Jurkat, Clone E6-1 (cell line): Measurements from ENCODE around the gene MMP24OS.

Experiments used
- DNase-seq: peaks from one replicate; pipeline ENCODE4 v3.0.0-alpha.2; 2011; ENCODE audit warnings: low read depth, low spot score
- H3K4me3 ChIP-seq: 2 replicates; pipeline ENCODE4 v1.5.1; 2011; ENCODE audit warnings: mild to moderate bottlenecking, low read length, control low read depth, moderate library complexity

The MMP24OS gene

DNA sequence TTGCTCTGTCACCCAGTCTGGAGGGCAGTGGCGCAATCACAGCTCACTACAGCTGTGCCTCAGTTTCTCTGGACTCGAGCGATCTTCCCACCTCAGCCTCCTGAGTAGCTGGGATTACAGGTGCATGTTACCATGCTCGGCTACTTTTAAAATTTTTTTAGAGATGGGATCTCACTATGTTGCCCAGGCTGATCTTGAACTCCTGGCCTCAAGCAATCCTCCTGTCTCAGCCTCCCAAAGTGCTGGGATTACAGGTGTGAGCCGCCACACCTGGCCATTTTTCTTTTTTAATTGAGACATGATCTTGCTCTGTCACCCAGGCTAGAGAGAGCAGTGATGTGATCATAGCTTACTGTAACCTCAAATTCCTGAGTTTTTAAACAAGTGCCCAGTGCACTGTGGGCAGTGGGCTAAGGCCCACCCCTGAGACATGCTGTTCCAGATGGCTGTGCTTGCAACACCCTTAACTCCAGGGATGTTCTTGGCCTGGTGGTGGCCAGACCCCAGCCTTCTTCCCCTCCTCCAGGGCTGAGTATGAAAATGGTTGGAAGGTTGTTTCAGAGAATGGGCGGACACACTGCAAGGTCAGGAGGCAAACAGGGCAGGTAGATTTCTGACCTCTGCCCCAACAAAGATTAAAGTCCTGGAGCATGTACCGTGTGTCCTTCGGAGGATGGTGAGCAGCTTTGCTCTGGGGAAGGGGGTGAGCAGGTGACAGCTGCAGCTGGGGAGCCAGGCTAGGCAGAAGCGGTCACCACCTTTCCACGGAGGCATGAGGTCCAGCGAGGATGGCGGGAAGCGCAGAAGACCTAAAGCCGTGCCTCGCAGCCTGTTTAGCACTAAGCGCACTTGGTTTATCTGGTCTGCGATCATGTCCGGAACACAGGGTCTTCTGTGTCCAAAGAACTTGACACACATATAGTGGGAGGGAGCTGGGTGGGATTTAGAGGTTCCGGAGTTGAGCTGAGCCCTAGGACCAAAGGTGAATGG lies 15.7 kb upstream of the MMP24OS start:
- no peak overlapping the region for H3K4me3 ChIP-seq
- DNase-seq: no peak

- DNase-seq: no peak
- no peak overlapping the region for H3K4me3 ChIP-seq
These were observed 14.8 kb upstream of the MMP24OS start for GRCh38 chr20:35292504-35293285.

DNA sequence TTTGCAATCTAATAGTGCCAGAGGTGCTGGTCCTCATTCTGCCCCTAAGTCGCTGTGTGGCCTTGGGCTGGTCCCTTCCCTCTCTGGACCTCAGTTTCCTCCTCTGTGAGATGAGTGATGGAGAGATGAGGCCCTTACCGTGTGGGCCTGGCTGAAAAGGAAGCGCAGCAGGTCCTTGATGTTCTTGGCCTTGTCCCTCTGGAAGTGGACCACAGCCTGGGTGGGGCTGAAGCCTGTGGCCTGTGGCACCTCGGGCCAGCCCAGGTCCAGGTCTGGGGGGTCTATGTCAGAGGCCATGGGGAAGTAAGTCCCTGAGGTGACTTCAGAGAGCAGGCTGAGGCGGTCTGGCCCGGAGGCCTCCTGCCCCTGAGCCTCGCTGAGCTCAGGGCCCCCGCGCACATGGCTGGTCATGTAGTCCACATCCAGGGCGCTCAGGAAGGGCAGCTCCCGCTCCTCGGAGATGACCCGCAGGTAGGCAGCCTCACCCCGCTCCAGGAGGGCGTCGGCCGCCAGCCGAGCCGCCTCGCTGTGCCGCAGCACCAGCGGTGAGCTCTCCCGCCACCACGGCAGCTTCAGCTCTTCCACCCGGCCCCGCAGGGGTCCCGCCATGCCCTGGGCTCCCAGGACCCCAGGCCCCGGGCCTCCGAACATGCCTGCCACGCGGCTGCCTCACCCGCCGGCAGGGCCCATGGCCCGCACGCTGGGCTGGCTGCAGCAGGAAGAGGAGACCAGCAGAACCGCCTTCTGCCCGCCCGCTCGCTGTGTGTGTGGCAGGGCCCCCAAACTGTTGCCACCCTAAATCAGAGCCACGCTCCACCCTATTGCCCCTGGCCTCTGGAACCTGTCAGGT lies 14.0 kb upstream of the MMP24OS start, which contains the start of gene FAM83C:
Gene FAM83C (minus strand): TSS at position 772 of the 850 bp plus-strand sequence. CDS start 121 bp downstream, at position 651.
- no peak within 1 kb of the TSS for H3K4me3 ChIP-seq

DNA sequence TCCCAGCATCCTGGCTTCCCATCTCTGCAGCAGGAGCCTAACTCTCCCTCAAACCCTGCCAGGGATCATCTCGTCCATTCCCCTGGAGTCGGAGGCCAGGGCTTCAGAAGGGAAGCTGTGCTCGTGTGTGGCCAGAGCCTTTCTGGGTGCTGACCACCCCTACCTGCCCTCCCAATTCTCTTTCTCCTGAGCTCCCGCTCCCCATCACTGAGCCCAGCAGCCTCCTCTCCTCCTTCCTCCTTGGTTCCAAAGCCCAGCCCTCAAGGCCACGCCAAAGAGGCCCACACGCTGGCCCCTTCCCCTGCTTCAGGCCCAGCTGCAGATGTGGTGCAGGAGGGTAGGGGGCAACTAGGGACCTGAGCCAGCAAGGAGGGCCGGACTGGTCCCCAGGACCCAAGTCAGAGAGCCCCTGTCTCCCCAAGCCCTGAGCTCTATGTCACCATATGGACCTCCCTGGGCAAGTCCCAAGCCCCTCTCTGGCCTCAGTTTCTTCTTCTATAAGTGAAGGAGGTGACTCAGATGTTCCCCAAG lies 13.0 kb upstream of the MMP24OS start:
- H3K4me3 ChIP-seq: no peak overlapping the region
- no peak for DNase-seq

More for the DNA sequence above, 14.0 kb upstream of the MMP24OS start, which contains the start of gene FAM83C:
- no peak for DNase-seq

DNA sequence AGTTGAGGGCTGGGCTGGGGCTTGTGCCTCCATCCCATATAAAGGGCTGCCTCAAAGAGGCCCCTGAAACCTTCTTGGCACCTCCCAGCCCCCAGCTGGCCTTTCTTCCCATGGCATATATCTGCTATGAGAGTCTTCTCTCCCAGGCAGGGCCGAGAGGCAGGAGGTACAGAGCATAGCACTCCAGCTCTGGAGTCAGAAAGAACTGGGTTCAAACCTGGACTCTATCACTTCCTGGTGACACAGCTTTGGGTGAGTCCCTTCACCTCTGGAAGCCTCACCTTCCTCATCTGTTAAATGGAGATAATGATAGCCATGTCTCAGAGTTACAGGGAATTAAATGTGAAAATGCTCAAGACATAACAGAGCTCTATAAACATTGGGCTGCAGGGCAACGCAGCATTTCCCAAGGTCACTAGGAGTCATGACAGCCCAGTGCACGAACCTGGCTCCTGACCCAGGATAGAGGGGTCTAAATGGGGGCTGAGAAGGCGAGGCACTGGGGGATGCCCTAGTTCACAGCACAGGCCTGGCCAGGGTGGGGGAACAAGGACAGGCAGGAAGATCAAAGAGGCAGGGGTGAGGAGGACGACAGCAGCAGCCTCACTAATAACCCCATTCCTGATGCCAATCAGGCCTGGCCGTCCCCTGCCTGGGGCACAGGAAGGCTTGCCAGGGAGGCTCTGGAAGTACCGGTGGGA lies 12.4 kb upstream of the MMP24OS start:
- no peak for DNase-seq
- H3K4me3 ChIP-seq: no peak overlapping the region

GRCh38 chr20:35288325-35289060 lies 10.6 kb upstream of the MMP24OS start:
- DNase-seq: no peak
- no peak overlapping the region for H3K4me3 ChIP-seq

DNA sequence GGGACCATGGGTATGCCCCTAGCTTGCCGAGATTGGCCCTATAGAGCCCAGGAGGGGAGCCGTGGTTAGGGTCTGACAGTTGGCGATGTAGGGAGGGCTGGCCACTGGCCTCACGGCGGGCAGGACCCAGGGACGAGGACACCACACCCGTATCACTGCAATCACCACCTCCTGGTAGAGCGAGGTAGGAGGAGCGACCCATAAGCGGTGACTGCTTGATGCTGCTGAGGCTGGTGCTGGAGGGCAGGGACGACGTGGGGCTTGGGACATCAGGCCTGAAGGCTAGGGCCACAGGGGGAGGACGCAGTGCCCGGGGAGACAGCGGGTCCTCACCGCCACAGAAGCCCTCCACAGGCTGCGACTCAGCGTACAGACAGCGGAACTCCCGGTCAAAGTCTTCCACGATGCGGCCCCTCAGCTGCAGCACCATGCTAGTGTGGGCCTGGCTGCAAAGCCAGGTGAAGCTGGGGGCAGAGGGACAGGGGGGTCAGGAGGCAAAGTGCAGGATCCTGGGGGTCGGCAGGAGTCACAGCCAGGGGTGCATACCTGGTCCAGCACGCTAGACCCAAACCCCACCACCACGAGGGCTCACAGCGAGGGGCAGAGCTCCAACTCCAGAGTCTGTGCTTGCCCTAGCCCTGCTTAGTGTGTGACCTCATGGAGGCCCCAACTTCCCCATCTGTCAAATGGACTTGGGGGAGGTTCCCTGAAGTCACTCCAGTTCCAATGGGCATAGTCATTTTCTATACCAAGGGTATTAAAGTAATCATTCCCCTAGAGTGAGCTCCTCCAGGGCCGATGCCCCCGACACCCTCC lies 9.8 kb upstream of the MMP24OS start:
- no peak for DNase-seq
- no peak overlapping the region for H3K4me3 ChIP-seq

- no peak for DNase-seq
- no peak overlapping the region for H3K4me3 ChIP-seq
These were observed 9.1 kb upstream of the MMP24OS start for GRCh38 chr20:35286899-35287508.

- no peak overlapping the region for H3K4me3 ChIP-seq
- no peak for DNase-seq
These were observed 8.4 kb upstream of the MMP24OS start for GRCh38 chr20:35286077-35286898.

- no peak for DNase-seq
- no peak overlapping the region for H3K4me3 ChIP-seq
These were observed 7.8 kb upstream of the MMP24OS start for GRCh38 chr20:35285806-35286076.

DNA sequence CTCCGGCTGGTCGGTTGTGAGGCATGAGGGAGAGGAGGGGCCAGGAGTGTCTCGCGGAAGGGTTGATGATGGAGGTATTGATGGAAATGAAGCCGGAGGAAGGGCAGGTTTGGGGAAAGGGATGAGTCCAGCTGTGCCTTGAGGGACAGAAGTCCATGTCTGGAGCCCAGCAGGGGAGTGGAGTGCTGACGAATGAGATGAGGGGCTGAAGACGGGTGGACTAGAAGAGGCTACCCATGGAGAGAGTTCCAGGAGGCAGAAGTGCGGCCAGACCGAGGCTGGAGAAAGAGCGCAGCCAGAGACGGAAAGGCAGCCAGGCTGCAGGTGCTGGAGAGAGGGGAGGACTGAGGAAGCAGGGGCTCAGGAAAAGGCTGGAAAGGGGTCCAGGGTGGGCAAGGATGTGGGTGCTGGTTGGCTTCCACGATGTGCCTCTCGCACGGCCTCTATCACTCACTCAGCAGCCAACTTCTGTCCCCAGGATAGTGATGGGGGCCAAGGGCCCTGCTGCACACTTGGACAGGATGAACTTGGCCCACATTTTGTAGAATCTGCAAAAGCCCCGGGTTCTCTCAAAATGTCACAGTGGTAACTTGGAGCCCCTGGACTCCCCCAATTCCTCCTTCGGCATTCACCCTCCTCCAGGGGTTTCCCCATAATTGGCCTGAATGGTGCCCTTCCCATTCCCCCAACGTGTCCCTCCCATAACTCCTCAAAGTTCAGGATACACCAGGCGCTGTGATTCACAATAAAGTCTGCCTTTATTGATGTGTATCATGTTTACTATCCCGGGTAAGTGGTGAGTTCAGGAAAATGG lies 7.3 kb upstream of the MMP24OS start:
- no peak for DNase-seq
- H3K4me3 ChIP-seq: peak overlapping the region; percentile 85

GRCh38 chr20:35284267-35284991 lies 6.5 kb upstream of the MMP24OS start, which contains the start of gene EIF6:
EIF6 (minus strand) TSS chr20:35284772; CDS start chr20:35284487, 285 bp downstream.
- peak within 1 kb of the TSS; percentile 85 for H3K4me3 ChIP-seq
- DNase-seq: peak; percentile 72

DNA sequence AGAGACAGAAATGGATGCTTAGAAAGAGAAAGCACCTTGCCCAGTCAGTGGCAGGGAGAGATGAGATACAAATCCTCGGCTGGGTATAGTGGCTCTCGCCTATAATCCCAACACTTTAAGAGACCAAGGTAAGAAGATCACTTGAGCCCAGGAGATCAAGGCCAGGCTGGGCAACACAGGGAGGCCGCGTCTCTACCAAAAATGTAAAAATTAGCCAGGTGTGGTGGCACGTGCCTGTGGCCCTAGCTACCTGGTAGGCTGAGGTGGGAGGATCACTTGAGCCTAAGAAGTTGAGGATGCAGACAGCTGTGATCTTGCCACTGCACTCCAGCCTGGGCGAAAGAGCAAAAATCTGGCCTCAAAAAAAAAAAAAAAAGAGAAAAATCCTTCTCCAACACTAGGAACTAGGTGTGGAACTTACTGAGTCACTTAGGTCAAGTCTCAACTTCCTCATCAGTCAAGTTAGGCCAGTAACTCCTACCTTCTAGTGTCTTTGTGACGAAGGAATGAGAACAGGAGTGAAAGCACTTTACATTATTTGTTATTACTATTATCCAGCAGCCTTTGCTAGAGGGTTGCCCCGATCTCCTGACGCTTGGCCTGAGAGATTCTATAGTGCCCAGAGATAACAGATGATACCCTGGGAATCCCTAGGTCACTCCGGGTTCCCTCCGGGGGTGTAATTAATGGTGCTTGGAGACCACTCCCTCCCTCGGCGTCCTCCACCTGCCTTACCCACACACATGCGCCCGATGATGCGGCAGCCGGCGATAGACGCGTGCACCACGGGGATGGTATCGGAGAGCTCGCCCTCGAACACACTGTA lies 5.7 kb upstream of the MMP24OS start:
- no peak for DNase-seq
- H3K4me3 ChIP-seq: peak overlapping the region; percentile 85
